Omental fat pad (tissue), 4 donors: ENCODE measurements around the gene SNX14. TPM values are rescaled to one million over a fixed set of nuclear protein-coding genes. Genes with fewer than 3 reads are reported as not detected.
A peak's percentile ranks its signal among the peaks of the same experiment; 100 is the strongest.

Experiments used
- ATAC-seq: fragments of 150-250 bp; one replicate; pipeline ENCODE4 v1.9.1; 2016; ENCODE audit warnings: mild to moderate bottlenecking, moderate library complexity; ENCODE audit not compliant: low FRiP score
- DNase-seq: peaks from one replicate; pipeline ENCODE4 v3.0.0-alpha.2; 2019; ENCODE audit warnings: low spot score
- total RNA-seq, 4 donors: library from RNA; depleted of rRNA; stranded (reverse); fragments of >200 nt; gene quantifications; one replicate each; pipeline ENCODE4 v1.1.0, GENCODE V29; 2016
- TF ChIP-seq, protein P1 (sequence below), 3 donors: fragments of 450-650 bp; IDR thresholded peaks; one replicate each; pipeline ENCODE4 v1.5.1; 2016 to 2017; ENCODE audit warnings: antibody characterized with exemption in 3 of 3, mild to moderate bottlenecking in 3 of 3, moderate library complexity in 2 of 3

Gene SNX14, protein sequence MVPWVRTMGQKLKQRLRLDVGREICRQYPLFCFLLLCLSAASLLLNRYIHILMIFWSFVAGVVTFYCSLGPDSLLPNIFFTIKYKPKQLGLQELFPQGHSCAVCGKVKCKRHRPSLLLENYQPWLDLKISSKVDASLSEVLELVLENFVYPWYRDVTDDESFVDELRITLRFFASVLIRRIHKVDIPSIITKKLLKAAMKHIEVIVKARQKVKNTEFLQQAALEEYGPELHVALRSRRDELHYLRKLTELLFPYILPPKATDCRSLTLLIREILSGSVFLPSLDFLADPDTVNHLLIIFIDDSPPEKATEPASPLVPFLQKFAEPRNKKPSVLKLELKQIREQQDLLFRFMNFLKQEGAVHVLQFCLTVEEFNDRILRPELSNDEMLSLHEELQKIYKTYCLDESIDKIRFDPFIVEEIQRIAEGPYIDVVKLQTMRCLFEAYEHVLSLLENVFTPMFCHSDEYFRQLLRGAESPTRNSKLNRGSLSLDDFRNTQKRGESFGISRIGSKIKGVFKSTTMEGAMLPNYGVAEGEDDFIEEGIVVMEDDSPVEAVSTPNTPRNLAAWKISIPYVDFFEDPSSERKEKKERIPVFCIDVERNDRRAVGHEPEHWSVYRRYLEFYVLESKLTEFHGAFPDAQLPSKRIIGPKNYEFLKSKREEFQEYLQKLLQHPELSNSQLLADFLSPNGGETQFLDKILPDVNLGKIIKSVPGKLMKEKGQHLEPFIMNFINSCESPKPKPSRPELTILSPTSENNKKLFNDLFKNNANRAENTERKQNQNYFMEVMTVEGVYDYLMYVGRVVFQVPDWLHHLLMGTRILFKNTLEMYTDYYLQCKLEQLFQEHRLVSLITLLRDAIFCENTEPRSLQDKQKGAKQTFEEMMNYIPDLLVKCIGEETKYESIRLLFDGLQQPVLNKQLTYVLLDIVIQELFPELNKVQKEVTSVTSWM
- total RNA-seq: 10 to 100 TPM; 62.8 to 97.6 (median 85.9) TPM

DNA sequence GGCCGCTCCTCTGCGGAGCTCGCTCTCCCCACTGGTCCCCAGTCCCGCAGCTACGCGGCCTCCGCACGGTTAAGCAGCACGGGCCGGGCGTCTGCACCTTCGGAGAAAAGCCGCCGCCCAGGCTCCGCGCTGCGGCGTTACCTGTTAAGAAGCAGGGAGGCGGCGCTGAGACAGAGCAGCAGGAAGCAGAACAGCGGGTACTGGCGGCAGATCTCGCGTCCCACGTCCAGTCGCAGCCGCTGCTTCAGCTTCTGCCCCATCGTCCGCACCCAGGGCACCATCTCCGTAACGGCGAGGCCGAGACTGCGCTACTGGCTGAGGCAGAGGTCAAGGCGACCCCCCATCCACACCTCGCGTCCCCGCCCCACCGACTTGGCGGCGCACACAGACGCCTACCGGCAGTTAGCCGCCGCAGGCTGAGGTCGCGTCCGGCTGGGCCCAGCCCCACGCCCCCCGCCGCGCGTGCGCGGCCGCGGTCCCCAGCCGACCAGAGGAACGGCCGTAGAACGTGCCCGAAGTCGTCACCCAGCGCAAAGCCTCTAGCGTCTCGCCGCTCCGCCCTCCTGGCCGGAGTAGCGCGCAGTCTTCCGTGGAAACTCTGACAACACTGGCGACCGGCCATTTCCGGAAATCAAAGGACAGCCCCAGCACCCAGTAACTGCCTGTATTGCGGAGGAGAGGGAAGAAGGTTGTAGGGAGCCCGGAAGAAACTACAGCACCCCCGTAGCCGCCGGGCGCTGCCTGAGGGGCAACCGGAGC, at the start of gene SNX14:
TSS of gene SNX14 (minus strand) at position 421 of the 759 bp plus-strand sequence. CDS start at position 281, 140 bp downstream.
- TF ChIP-seq, protein P1, sequence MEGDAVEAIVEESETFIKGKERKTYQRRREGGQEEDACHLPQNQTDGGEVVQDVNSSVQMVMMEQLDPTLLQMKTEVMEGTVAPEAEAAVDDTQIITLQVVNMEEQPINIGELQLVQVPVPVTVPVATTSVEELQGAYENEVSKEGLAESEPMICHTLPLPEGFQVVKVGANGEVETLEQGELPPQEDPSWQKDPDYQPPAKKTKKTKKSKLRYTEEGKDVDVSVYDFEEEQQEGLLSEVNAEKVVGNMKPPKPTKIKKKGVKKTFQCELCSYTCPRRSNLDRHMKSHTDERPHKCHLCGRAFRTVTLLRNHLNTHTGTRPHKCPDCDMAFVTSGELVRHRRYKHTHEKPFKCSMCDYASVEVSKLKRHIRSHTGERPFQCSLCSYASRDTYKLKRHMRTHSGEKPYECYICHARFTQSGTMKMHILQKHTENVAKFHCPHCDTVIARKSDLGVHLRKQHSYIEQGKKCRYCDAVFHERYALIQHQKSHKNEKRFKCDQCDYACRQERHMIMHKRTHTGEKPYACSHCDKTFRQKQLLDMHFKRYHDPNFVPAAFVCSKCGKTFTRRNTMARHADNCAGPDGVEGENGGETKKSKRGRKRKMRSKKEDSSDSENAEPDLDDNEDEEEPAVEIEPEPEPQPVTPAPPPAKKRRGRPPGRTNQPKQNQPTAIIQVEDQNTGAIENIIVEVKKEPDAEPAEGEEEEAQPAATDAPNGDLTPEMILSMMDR (IDR thresholded peaks at IDR 0.05): no peak
- DNase-seq (peak; percentile 70), ATAC-seq (peak; percentile 98)

GRCh38 chr6:85642774-85643536, 49.3 kb upstream of the SNX14 start, which contains the start of gene SYNCRIP:
Gene SYNCRIP (minus strand): TSS chr6:85642886. CDS start chr6:85641439, 1,447 bp downstream.
- DNase-seq (peak; percentile 90), ATAC-seq (peak; percentile 95)
- TF ChIP-seq, protein P1 (IDR thresholded peaks at IDR 0.05): no peak

DNA sequence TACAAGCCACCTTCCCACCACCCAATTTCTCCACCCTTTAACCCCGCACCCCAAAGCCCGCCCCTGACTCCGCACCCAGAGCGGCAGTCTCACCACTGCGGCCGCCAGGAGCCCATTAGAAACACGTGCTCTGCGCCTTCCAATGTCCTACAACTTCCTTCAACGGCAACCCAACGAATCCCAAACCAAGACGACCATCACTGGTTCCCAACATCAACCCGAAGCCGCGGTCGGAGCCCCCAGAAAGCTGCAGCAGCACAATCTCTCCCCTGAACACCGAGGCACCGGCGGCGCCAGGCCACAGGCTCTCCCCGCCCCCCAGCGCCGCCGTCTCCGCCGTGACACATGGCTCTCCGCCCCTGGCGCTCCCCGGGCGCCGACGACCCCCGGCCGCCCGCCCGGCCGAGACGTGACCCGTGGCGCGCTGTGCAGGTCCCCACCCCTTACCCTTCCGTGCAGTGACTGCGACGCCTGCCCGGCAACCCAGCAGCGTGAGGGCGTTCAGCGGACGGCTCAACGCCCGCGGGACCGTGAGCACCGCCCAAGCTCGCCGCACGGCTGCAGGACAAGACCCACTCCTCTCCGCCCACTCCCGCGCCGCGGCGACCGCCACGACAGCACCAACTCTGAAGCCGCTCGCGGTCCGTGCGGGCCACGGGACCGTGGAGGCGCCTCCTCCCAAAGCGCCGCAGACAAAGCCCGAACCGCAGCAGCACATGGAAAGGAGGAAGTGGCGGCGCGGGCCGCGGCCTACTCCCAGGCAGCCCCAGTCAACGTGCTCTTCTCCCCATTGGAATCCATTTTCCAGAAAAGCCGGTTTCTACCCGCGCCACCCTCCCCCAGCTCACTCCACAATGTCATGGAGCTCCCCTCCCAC, 48.5 kb upstream of the SNX14 start:
- TF ChIP-seq, protein P1 (IDR thresholded peaks at IDR 0.05): no peak
- ATAC-seq: peak; percentile 9

GRCh38 chr6:85641522-85641896, 47.9 kb upstream of the SNX14 start:
- TF ChIP-seq, protein P1 (IDR thresholded peaks at IDR 0.05): no peak
- ATAC-seq: no peak
- no peak for DNase-seq

More for the DNA sequence above, 48.5 kb upstream of the SNX14 start:
- DNase-seq: peak; percentile 30

GRCh38 chr6:85640821-85641220, 47.2 kb upstream of the SNX14 start:
- DNase-seq: no peak
- ATAC-seq: no peak
- TF ChIP-seq, protein P1 (IDR thresholded peaks at IDR 0.05): no peak
